NCI-H1417 (cell line): ENCODE measurements around the gene FXYD7.
A peak's percentile ranks its signal among the peaks of the same experiment; 100 is the strongest.
"Not testable (repeated sequence)": the region's sequence is repeated elsewhere in the genome, so short reads cannot be mapped to it uniquely, and the experiment has no call there.

Source experiments
- DNase-seq, 3 experiments: peaks; one replicate each; lab custom pipeline; 2025; lab: John Stamatoyannopoulos, UW

Gene FXYD7, protein sequence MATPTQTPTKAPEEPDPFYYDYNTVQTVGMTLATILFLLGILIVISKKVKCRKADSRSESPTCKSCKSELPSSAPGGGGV

DNA sequence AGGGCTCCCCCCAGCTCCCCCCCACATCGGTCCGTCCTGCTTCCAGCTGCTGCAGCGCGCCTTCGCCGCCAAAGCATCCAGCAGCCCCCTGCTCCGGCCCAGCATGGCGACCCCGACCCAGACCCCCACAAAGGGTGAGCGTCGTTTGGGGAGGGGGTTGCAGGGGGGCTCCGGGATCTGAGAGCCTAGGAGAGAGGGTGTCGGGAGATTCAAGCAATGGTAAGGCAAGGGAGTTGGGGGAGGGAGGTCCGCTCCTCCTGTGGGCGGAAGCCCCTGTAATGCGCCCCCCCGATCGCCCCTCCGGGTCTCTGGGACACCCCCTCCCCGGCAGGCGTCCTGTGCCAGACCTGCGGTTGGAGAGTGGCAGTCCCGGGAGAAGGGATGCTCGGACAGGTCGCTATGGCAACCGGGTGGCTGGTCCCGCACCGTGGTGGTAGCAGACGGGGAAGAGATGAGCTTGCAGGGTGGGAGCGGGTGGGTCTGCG lies at the start of gene FXYD7:
Gene FXYD7 (plus strand): TSS at position 25 of the 485 bp plus-strand sequence. CDS start 79 bp downstream, at position 104.
- peak in 2 of 3 experiments; percentile 8 to 45 for DNase-seq

DNA sequence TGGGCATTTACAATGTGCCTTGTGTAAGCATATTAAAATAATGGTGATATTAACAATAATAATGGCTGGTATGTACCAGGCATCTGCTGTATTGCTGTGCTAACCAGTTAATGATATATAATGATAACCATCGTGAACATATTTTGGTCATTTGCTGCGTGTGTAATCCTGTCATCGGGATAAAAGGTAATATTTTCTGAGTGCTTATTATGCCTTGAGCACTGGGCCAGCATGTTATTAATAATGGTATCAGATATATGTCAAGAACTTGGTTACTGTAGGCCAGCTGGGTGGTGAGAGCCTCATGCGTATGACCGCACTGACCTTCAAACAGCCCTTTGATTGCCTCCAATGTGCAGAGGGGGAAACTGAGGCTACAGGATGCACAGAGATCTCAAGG lies 49.6 kb upstream of the FXYD7 start:
- peak in 2 of 3 experiments; percentile 2 to 60 for DNase-seq

GRCh38 chr19:35093941-35094647 lies 49.0 kb upstream of the FXYD7 start:
- DNase-seq: no peak

GRCh38 chr19:35094656-35095055 lies 48.4 kb upstream of the FXYD7 start:
- no peak for DNase-seq

- DNase-seq: no peak
Observed at GRCh38 chr19:35095667-35096368, 47.2 kb upstream of the FXYD7 start.

GRCh38 chr19:35098413-35099049 lies 44.5 kb upstream of the FXYD7 start:
- no peak for DNase-seq

DNA sequence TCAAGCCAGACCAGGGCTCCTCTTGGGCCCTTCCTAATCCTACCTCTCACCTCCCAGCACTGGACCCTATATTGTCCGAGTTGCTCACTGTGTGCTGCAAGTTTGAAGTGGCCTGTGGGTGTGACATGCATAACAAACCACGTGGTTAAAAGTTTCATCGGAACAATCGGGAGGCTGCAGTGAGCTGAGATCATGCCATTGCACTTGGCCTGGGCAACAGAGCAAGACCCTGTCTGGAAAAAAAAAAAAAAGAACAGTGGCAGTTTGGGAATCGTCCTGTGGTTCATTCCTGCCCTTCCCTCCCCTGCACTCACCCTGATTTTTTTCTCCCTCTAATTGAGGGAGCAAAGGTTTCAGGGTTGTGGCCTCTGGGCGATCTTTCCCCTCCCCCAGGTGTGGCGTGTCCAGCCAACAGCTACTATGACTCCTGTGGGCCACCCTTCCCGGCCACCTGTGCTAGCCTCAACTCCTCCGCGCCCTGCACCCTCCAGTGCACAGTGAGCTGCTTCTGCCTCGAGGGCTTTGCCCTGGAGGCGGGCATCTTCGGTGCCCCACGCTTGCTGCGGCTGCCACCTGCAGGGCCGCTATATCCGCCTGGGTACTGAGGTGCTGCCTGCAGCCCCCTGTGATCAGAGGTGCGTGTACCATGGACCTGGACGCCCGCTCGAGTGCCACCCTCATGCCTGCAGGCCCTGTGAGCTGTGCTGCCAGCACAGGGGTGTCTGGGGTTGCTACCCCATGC lies 43.7 kb upstream of the FXYD7 start:
- no peak for DNase-seq

DNA sequence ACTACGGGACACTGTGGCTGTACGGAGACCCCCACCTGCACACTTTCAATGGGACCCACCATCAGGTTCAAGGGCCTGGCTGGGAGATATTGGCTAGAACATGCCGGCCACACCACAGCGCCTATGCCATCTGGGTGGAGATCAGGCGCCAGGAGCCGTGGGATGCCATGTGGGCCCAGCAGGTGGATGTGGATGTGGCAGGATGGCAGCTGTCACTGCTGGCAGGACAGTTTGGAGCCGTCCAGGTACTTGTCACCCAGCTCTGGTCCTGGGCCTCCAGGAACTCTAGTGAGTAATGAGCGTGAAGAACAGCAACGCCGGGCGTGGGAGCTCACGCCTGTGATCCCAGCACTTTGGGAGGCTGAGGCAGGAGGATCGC lies 43.2 kb upstream of the FXYD7 start:
- no peak for DNase-seq

DNA sequence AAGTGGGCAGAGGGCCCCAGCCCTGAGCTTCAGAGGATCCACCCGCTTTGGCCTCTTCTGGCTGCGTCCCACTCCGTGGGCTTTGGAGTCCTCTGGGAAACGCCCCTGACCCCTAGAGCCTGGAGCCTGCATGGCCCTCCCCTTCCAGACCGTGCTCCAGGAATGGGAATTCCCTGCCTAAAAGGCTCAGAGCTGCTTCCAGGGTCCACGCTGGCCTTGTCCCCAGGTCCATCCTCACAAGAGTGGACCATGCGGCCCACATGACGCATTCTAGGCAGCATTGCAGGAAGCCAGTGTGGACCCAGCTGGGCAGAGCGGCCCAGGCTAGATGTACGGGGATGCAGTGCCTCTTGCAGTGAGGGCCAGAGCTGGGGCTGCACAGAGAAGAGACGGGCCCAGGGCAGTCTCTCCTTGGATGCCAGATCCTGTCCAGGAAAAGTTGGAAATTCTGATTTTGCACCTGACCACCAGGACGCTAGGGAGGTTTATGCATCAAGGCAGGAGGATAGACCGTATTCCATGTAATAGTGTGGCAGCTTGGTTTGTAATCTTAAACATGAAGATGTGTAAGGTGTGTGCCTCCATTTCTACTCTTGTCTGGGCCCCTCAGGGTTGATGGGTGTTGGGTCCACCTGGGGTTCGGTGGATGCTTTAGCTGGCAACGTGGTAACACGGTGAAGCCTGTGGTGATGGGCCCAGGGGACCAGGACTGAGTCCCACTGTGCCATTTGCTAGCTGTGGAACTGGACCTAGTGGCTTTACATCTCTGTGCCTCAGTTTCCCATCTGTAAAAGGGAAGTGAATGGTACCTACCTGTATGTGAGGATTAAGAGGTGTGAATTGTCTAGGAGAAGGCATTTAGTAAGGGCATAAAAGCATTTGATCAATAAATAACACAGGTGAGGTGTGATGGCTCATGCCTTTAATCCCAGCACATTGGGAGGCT lies 42.2 kb upstream of the FXYD7 start:
- no peak for DNase-seq

GRCh38 chr19:35101949-35102348 lies 41.1 kb upstream of the FXYD7 start:
- not testable (repeated sequence) for DNase-seq

GRCh38 chr19:35103614-35104013 lies 39.4 kb upstream of the FXYD7 start:
- not testable (repeated sequence) for DNase-seq

DNA sequence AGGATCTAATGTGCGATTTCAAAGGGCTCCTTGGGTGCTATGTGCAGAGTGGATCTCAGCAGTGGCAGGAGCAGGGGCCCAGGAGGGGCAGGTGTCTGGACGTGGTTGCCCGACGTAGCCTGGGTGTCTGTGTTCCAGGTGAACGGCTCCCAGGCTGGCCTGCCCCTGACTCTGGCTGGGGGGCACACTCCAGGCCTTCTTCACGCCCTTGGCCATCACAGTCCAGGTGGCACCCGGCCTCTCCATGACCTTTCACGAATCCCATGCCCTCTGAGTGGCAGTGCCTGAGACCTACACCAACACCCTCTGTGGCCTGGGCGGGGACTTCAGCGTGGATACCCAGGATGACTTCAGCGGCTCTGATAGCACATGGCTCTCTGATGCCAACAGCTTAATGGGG lies 38.7 kb upstream of the FXYD7 start:
- no peak for DNase-seq

- DNase-seq: no peak
Observed at GRCh38 chr19:35105047-35105410, 38.0 kb upstream of the FXYD7 start.

DNA sequence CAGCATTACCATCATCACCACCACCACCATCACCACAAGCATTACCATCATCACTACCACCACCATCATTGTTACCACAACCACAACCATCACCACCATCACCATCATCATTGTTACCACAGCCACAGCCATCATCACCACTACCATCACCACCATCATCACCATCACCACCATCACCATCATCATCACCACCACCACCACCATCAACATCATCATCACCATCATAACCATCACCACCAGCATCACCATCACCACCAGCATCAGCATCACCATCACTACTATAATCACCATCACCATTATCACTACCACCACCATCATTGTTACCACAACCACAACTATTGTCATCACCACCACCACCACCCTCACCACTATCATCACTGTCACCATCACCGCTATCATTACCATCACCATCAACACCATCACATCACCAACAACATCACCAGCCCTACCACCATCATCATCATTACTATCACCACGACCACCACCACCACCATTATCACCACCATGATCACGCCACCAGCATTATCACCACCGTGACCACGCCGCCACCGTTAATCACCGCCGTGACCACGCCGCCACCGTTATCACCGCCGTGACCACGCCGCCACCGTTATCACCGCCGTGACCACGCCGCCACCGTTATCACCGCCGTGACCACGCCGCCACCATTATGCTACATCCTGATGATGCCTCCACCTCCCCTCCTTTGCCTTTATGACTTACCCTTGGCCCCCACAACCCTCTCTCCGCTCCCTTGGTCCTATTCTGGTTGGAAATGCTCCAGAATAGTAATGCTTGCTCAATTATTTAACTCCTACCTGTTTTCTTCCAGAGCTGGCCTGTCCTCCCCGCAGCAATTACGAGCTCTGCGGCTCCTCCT lies 37.4 kb upstream of the FXYD7 start:
- no peak for DNase-seq

- DNase-seq: no peak
Observed at GRCh38 chr19:35106291-35106583, 36.8 kb upstream of the FXYD7 start.

DNA sequence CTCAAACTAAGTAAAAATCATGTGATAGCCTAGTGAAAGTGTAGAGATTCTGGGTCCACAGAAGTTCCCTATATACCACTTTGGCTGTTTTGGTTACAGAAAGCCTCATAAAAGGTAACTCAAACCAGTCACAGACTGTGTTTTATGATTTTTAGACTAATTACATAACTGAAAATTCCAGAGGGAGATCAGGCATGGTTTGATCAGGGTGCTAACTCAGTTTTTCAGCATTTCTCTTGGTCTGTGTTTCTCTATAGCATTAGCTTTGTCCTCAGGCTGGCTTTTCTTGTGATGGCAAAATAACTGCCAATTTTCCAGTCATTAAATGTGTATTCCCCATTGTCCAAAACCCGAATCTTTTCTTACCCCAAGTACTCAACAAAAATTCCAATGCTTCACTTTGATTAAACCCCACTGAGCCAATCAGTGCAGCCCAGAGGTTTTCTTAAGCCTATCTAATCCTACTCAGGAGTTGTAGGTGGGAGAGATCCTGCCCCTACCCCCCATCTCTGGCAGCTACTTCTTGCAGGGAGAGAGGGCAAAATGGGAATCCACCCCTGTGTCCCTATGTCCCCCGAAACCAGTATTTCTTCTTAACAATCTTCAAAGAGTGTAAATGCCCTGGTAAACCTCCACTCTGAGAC lies 36.0 kb upstream of the FXYD7 start:
- no peak for DNase-seq

GRCh38 chr19:35107545-35107944 lies 35.5 kb upstream of the FXYD7 start:
- DNase-seq: no peak

DNA sequence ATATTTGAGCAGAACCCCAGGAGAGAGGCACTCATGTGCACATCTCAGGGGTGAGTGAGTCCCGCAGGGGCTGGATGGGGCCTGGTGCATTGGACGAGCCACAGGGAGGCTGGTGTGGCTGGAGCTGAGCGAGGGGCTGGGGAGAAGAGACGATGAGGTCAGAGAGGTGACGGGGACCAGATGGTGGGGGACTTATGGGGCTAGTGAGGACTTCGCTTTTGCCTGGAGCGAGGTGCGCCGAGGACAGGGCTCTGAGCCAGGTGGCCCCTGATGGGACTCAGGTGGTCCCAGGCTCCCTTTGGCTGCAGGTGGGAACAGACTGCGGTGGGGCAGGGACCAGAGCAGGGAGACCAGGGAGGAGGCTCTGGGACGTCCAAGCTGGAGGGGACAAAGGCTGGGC lies 34.3 kb upstream of the FXYD7 start:
- no peak for DNase-seq

GRCh38 chr19:35109395-35110112 lies 33.5 kb upstream of the FXYD7 start:
- no peak for DNase-seq
